ENCODE measurements around the gene RAMP2. TPM values are rescaled to one million over a fixed set of nuclear protein-coding genes. Genes with fewer than 3 reads are reported as not detected.

The RAMP2 gene
- total and polyA plus RNA-seq, 2 of the 13 experiments (the other 11 are each of a cell fraction or from before 2014, with no cell fraction given), result 1.4 to 5.2 TPM

DNA sequence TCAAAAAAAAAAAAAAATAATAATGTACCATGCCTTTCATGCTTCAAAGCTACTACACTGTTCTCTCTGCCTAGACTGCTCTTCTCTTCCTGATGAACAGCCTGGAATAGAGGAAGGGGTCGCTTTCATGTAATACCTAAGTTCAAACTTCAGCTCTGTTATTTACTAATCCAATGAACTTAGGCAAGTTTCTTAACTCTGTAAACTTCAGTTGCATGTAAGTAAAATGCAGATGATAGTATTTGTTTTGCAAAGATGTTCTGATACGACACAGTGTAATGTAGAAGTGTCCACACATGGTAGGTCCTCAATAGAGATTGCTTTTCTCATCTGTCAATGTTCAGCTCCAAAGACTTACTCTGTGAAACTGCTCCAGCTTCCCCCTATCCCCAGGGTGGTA lies 30.9 kb downstream of the RAMP2 start (continued):
- TF ChIP-seq GPN1 (CRISPR knock-in tag; IDR thresholded peaks at IDR 0.05; ENCODE audit: borderline replicate concordance) (no peak), ZNF781 (CRISPR knock-in tag; IDR thresholded peaks at IDR 0.05; ENCODE audit: borderline replicate concordance, not compliant biosample characterization) (no peak), RARA (CRISPR knock-in tag; IDR thresholded peaks at IDR 0.05) (no peak; the same call in 1 of the 2 replicates), POLR2AphosphoS5 (IDR thresholded peaks at IDR 0.05; ENCODE audit: low read depth, low read length) (peak; percentile 15; the same call in 1 of the 2 replicates), SRF (IDR thresholded peaks at IDR 0.05; ENCODE audit: low read depth, low read length) (no peak), NR2C2 (CRISPR knock-in tag; IDR thresholded peaks at IDR 0.05; ENCODE audit: borderline replicate concordance) (no peak), MIXL1 (CRISPR knock-in tag; IDR thresholded peaks at IDR 0.05) (peak; percentile 87), LCORL (IDR thresholded peaks at IDR 0.05) (no peak), LCORL (CRISPR knock-in tag; IDR thresholded peaks at IDR 0.05) (peak; percentile 37; the same call in 1 of the 2 replicates), REL (CRISPR knock-in tag; conservative IDR thresholded peaks at IDR 0.05) (no peak), ATF7 (IDR thresholded peaks at IDR 0.05) (0 out of 2 replicates have a peak, but pooled peaks have one; percentile 19), ATF7 (CRISPR knock-in tag; IDR thresholded peaks at IDR 0.05) (no peak), NCOA2 (CRISPR knock-in tag; IDR thresholded peaks at IDR 0.05) (peak; percentile 36; the same call in 1 of the 2 replicates), ZNF441 (CRISPR knock-in tag; IDR thresholded peaks at IDR 0.05; ENCODE audit: borderline replicate concordance) (no peak), KLF11 (CRISPR knock-in tag; IDR thresholded peaks at IDR 0.05) (no peak), ZNF777 (CRISPR knock-in tag; IDR thresholded peaks at IDR 0.05) (no peak), ZMYM2 (CRISPR knock-in tag; IDR thresholded peaks at IDR 0.05) (no peak), CBFB (CRISPR knock-in tag; IDR thresholded peaks at IDR 0.05) (no peak), MIER2 (CRISPR knock-in tag; IDR thresholded peaks at IDR 0.05) (no peak), HNF4G (IDR thresholded peaks at IDR 0.05; ENCODE audit: borderline replicate concordance, low read depth, low read length) (peak; percentile 86), HNF4G (CRISPR knock-in tag; IDR thresholded peaks at IDR 0.05; ENCODE audit: borderline replicate concordance, low read depth) (no peak), SKI (IDR thresholded peaks at IDR 0.05; ENCODE audit: partially characterized antibody) (no peak), ZNF30 (CRISPR knock-in tag; IDR thresholded peaks at IDR 0.05) (no peak)
- TF ChIP-seq, protein P1, sequence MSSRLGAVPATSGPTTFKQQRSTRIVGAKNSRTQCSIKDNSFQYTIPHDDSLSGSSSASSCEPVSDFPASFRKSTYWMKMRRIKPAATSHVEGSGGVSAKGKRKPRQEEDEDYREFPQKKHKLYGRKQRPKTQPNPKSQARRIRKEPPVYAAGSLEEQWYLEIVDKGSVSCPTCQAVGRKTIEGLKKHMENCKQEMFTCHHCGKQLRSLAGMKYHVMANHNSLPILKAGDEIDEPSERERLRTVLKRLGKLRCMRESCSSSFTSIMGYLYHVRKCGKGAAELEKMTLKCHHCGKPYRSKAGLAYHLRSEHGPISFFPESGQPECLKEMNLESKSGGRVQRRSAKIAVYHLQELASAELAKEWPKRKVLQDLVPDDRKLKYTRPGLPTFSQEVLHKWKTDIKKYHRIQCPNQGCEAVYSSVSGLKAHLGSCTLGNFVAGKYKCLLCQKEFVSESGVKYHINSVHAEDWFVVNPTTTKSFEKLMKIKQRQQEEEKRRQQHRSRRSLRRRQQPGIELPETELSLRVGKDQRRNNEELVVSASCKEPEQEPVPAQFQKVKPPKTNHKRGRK (CRISPR knock-in tag; IDR thresholded peaks at IDR 0.05), result no peak
- TF ChIP-seq, protein P2, sequence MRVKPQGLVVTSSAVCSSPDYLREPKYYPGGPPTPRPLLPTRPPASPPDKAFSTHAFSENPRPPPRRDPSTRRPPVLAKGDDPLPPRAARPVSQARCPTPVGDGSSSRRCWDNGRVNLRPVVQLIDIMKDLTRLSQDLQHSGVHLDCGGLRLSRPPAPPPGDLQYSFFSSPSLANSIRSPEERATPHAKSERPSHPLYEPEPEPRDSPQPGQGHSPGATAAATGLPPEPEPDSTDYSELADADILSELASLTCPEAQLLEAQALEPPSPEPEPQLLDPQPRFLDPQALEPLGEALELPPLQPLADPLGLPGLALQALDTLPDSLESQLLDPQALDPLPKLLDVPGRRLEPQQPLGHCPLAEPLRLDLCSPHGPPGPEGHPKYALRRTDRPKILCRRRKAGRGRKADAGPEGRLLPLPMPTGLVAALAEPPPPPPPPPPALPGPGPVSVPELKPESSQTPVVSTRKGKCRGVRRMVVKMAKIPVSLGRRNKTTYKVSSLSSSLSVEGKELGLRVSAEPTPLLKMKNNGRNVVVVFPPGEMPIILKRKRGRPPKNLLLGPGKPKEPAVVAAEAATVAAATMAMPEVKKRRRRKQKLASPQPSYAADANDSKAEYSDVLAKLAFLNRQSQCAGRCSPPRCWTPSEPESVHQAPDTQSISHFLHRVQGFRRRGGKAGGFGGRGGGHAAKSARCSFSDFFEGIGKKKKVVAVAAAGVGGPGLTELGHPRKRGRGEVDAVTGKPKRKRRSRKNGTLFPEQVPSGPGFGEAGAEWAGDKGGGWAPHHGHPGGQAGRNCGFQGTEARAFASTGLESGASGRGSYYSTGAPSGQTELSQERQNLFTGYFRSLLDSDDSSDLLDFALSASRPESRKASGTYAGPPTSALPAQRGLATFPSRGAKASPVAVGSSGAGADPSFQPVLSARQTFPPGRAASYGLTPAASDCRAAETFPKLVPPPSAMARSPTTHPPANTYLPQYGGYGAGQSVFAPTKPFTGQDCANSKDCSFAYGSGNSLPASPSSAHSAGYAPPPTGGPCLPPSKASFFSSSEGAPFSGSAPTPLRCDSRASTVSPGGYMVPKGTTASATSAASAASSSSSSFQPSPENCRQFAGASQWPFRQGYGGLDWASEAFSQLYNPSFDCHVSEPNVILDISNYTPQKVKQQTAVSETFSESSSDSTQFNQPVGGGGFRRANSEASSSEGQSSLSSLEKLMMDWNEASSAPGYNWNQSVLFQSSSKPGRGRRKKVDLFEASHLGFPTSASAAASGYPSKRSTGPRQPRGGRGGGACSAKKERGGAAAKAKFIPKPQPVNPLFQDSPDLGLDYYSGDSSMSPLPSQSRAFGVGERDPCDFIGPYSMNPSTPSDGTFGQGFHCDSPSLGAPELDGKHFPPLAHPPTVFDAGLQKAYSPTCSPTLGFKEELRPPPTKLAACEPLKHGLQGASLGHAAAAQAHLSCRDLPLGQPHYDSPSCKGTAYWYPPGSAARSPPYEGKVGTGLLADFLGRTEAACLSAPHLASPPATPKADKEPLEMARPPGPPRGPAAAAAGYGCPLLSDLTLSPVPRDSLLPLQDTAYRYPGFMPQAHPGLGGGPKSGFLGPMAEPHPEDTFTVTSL (CRISPR knock-in tag; IDR thresholded peaks at IDR 0.05; ENCODE audit: borderline replicate concordance), result peak; percentile 70; the same call in 1 of the 2 replicates
- TF ChIP-seq, protein P3, sequence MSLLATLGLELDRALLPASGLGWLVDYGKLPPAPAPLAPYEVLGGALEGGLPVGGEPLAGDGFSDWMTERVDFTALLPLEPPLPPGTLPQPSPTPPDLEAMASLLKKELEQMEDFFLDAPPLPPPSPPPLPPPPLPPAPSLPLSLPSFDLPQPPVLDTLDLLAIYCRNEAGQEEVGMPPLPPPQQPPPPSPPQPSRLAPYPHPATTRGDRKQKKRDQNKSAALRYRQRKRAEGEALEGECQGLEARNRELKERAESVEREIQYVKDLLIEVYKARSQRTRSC (CRISPR knock-in tag; IDR thresholded peaks at IDR 0.05; ENCODE audit: low read depth), result no peak
